KMS-11 (cell line): ENCODE results near the gene C19orf12.

Source experiments
- H2AFZ ChIP-seq: fragments of 200-600 bp; sonication (generic); 2 replicates; pipeline ENCODE4 v1.6.1; 2016; ENCODE audit warnings: antibody characterized with exemption, mixed run types, low read depth
- H3K27ac ChIP-seq: fragments of 200-600 bp; sonication (generic); 2 replicates; pipeline ENCODE4 v1.6.1; 2016; ENCODE audit warnings: mild to moderate bottlenecking, mixed run types
- H3K27me3 ChIP-seq: fragments of 200-600 bp; sonication (generic); 2 replicates; pipeline ENCODE4 v1.6.1; 2017; ENCODE audit warnings: mild to moderate bottlenecking, low read depth, mixed run types, moderate library complexity; ENCODE audit not compliant: insufficient read depth
- H3K36me3 ChIP-seq: fragments of 200-600 bp; sonication (generic); 2 replicates; pipeline ENCODE4 v1.6.1; 2017; ENCODE audit warnings: mild to moderate bottlenecking, mixed run types; ENCODE audit not compliant: insufficient read depth
- H3K4me1 ChIP-seq: fragments of 200-600 bp; sonication (generic); 2 replicates; pipeline ENCODE4 v1.6.1; 2016; ENCODE audit warnings: mild to moderate bottlenecking, low read depth, mixed run types; ENCODE audit not compliant: poor library complexity, severe bottlenecking
- H3K4me2 ChIP-seq: fragments of 200-600 bp; sonication (generic); 2 replicates; pipeline ENCODE4 v1.7.0; 2016; ENCODE audit warnings: mild to moderate bottlenecking, mixed run types
- H3K4me3 ChIP-seq: fragments of 200-600 bp; sonication (generic); IDR thresholded peaks from 2 replicates; pipeline ENCODE4 v1.6.1; 2017; ENCODE audit warnings: low read depth, low read length, mixed read lengths; ENCODE audit not compliant: insufficient read depth
- H3K79me2 ChIP-seq: fragments of 200-600 bp; sonication (generic); 2 replicates; pipeline ENCODE4 v1.6.1; 2016; ENCODE audit warnings: low read depth, mixed run types; ENCODE audit not compliant: insufficient read depth
- H3K9ac ChIP-seq: fragments of 200-600 bp; sonication (generic); 2 replicates; pipeline ENCODE4 v1.6.1; 2016; ENCODE audit warnings: mild to moderate bottlenecking, mixed run types
- H4K20me1 ChIP-seq: fragments of 200-600 bp; sonication (generic); 2 replicates; pipeline ENCODE4 v1.6.1; 2016; ENCODE audit warnings: mild to moderate bottlenecking, mixed run types; ENCODE audit not compliant: insufficient read depth
- CTCF ChIP-seq: fragments of 200-600 bp; sonication (generic); conservative IDR thresholded peaks from 2 replicates; pipeline ENCODE4 v1.6.1; 2017; ENCODE audit warnings: low read depth, mild to moderate bottlenecking, antibody characterized with exemption, low read length, moderate library complexity, mixed read lengths

Gene C19orf12

GRCh38 chr19:29682236-29682895, 32.7 kb downstream of the C19orf12 start:
- H3K27me3 ChIP-seq, result no peaks in the 10 kb centered on the region
- no peaks in the 10 kb centered on the region for H3K36me3 ChIP-seq
- H3K4me3 ChIP-seq, result no peak overlapping the region
- H3K79me2 ChIP-seq, result no peaks in the 10 kb centered on the region
- no peak overlapping the region for H3K9ac ChIP-seq
- H3K4me2 ChIP-seq, result no peak overlapping the region
- H4K20me1 ChIP-seq, result no peaks in the 10 kb centered on the region
- H2AFZ ChIP-seq, result no peak overlapping the region
- no peaks in the 10 kb centered on the region for H3K4me1 ChIP-seq
- H3K27ac ChIP-seq, result no peak overlapping the region
- TF ChIP-seq CTCF, result no peak

DNA sequence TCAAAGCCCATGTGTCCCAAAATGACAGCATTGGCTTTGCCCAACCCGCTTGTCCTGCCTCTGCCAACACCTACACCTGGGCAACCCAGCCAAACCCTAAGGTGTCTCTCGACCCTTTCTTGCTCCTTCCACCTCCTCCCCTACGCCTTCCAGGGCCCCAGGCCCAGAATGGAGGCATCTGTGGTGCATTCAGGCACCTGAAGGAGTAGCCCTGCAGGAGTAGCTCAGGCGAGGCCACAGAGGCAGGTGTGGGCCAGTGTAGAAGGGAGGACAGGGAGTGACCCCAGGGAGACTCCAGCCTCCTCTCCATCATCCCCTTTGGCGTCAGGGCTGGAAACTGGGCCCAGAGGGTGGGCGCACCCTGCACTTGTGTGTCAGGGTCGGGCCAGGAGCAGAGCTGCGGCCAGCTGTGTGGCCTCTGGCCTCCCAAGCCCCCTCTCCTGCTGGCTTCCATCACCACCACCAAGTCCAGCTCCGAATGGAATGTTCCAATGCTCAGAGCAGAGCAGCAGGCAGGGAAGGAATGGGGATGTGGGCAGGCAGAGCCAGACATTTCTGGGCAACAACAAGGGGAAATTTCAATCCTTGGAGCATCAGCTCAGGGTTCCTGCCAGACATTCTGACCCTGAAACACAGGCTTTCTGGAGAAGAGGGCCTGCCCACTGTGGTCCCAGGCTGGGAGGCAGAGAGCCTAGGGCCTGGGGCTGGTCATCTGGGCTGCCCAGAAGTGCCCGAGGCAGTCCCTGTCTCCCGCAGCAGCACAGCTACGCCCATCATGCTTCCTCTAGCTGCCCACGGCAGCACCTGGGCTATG, 33.4 kb downstream of the C19orf12 start:
- H3K36me3 ChIP-seq, result no peaks in the 10 kb centered on the region
- H3K4me3 ChIP-seq, result no peak overlapping the region
- H3K4me2 ChIP-seq, result no peak overlapping the region
- no peaks in the 10 kb centered on the region for H3K79me2 ChIP-seq
- H3K4me1 ChIP-seq, result no peaks in the 10 kb centered on the region
- no peak for TF ChIP-seq CTCF
- no peak overlapping the region for H3K9ac ChIP-seq
- H3K27ac ChIP-seq, result no peak overlapping the region
- no peaks in the 10 kb centered on the region for H3K27me3 ChIP-seq
- H2AFZ ChIP-seq, result no peak overlapping the region
- no peaks in the 10 kb centered on the region for H4K20me1 ChIP-seq

- no peak overlapping the region for H3K9ac ChIP-seq
These were observed 34.1 kb downstream of the C19orf12 start for GRCh38 chr19:29680937-29681336.

GRCh38 chr19:29680447-29680846, 34.6 kb downstream of the C19orf12 start:
- Histone ChIP-seq H3K27ac (no peak overlapping the region), H2AFZ (no peak overlapping the region), H3K79me2 (no peaks in the 10 kb centered on the region), H3K9ac (no peak overlapping the region), H4K20me1 (no peaks in the 10 kb centered on the region), H3K4me3 (no peak overlapping the region), H3K4me1 (no peaks in the 10 kb centered on the region), H3K4me2 (no peak overlapping the region), H3K36me3 (no peaks in the 10 kb centered on the region), H3K27me3 (no peaks in the 10 kb centered on the region)
- no peak for TF ChIP-seq CTCF

More at GRCh38 chr19:29680937-29681336, 34.1 kb downstream of the C19orf12 start:
- Histone ChIP-seq H2AFZ (no peak overlapping the region), H3K36me3 (no peaks in the 10 kb centered on the region), H3K27me3 (no peaks in the 10 kb centered on the region), H3K4me1 (no peaks in the 10 kb centered on the region), H3K27ac (no peak overlapping the region), H4K20me1 (no peaks in the 10 kb centered on the region), H3K4me3 (no peak overlapping the region), H3K79me2 (no peaks in the 10 kb centered on the region), H3K4me2 (no peak overlapping the region)
- no peak for TF ChIP-seq CTCF
